ENCODE data around the gene ZDHHC14. TPM values are rescaled to one million over a fixed set of nuclear protein-coding genes. Genes with fewer than 3 reads are reported as not detected.

Gene ZDHHC14
- total RNA-seq, 1 experiment from 2014 or later: 4.9 TPM

- intact Hi-C loops (cut with micrococcal nuclease): no loop called here
- no peak overlapping the region for H2AFZ ChIP-seq (ENCODE audit: low read length)
- H3K79me2 ChIP-seq (ENCODE audit: low read length): no peaks in the 10 kb centered on the region
- no peak overlapping the region for H3K27ac ChIP-seq (ENCODE audit: low read length)
- ChIA-PET CTCF (no interaction called here), POLR2A (ENCODE audit: unreplicated experiment) (interaction anchor here (0.6 to 0.7 kb wide), 2 partner anchors 10 to 202 kb away, joined by 3 to 4 read pairs; no protein-coding TSS in a partner anchor)
- no peaks in the 10 kb centered on the region for H3K27me3 ChIP-seq (ENCODE audit: low read length)
- ATAC-seq: no peak
- no peaks in the 10 kb centered on the region for H3K9me3 ChIP-seq (ENCODE audit: low read length)
- no peak overlapping the region for H3K4me3 ChIP-seq (ENCODE audit: low read length)
- no peaks in the 10 kb centered on the region for H3K9me2 ChIP-seq (replicated peaks; ENCODE audit: low read length)
- no peaks in the 10 kb centered on the region for H3K4me1 ChIP-seq (ENCODE audit: insufficient read depth, low read length)
- H4K20me1 ChIP-seq (ENCODE audit: low read length): no peaks in the 10 kb centered on the region
- H3K4me2 ChIP-seq (ENCODE audit: low read length): no peak overlapping the region
- no peaks in the 10 kb centered on the region for H3K36me3 ChIP-seq (ENCODE audit: low read depth, low read length)
- no peaks in the 10 kb centered on the region for H3F3A ChIP-seq (ENCODE audit: low read length, unreplicated experiment)
- TF ChIP-seq, protein P1, sequence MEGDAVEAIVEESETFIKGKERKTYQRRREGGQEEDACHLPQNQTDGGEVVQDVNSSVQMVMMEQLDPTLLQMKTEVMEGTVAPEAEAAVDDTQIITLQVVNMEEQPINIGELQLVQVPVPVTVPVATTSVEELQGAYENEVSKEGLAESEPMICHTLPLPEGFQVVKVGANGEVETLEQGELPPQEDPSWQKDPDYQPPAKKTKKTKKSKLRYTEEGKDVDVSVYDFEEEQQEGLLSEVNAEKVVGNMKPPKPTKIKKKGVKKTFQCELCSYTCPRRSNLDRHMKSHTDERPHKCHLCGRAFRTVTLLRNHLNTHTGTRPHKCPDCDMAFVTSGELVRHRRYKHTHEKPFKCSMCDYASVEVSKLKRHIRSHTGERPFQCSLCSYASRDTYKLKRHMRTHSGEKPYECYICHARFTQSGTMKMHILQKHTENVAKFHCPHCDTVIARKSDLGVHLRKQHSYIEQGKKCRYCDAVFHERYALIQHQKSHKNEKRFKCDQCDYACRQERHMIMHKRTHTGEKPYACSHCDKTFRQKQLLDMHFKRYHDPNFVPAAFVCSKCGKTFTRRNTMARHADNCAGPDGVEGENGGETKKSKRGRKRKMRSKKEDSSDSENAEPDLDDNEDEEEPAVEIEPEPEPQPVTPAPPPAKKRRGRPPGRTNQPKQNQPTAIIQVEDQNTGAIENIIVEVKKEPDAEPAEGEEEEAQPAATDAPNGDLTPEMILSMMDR (conservative IDR thresholded peaks at IDR 0.05; ENCODE audit: low read depth, low read length): no peak
- no peak for TF ChIP-seq EZH2phosphoT487 (IDR thresholded peaks at IDR 0.05; ENCODE audit: borderline replicate concordance, low read length)
- no peak for TF ChIP-seq EZH2 (IDR thresholded peaks at IDR 0.05; ENCODE audit: low read length, unreplicated experiment)
- no TSS peak for BruUV-seq (replicated peaks)
- no peak overlapping the region for H3K9ac ChIP-seq (ENCODE audit: low read length)
- no peak for DNase-seq
These were observed 16.3 kb upstream of the ZDHHC14 start for GRCh38 chr6:157364705-157365104.

GRCh38 chr6:157366648-157367047 is 14.3 kb upstream of the ZDHHC14 start:
- H4K20me1 ChIP-seq (ENCODE audit: low read length): no peaks in the 10 kb centered on the region
- ATAC-seq: no peak
- no peak overlapping the region for H3K4me2 ChIP-seq (ENCODE audit: low read length)
- POLR2A ChIA-PET (ENCODE audit: unreplicated experiment): no interaction called here
- no peak overlapping the region for H3K4me3 ChIP-seq (ENCODE audit: low read length)
- H3K79me2 ChIP-seq (ENCODE audit: low read length): no peaks in the 10 kb centered on the region
- no TSS peak for BruUV-seq (replicated peaks)
- DNase-seq: no peak
- no peak overlapping the region for H3K27ac ChIP-seq (ENCODE audit: low read length)
- H3K9me3 ChIP-seq (ENCODE audit: low read length): no peaks in the 10 kb centered on the region
- H3F3A ChIP-seq (ENCODE audit: low read length, unreplicated experiment): no peaks in the 10 kb centered on the region
- H3K4me1 ChIP-seq (ENCODE audit: insufficient read depth, low read length): no peaks in the 10 kb centered on the region
- no peaks in the 10 kb centered on the region for H3K36me3 ChIP-seq (ENCODE audit: low read depth, low read length)
- no peaks in the 10 kb centered on the region for H3K9me2 ChIP-seq (replicated peaks; ENCODE audit: low read length)
- CTCF ChIA-PET: no interaction called here
- TF ChIP-seq, protein P1 (conservative IDR thresholded peaks at IDR 0.05; ENCODE audit: low read depth, low read length): no peak
- TF ChIP-seq EZH2phosphoT487 (IDR thresholded peaks at IDR 0.05; ENCODE audit: borderline replicate concordance, low read length) (no peak), EZH2 (IDR thresholded peaks at IDR 0.05; ENCODE audit: low read length, unreplicated experiment) (no peak)
- no peak overlapping the region for H2AFZ ChIP-seq (ENCODE audit: low read length)
- no peaks in the 10 kb centered on the region for H3K27me3 ChIP-seq (ENCODE audit: low read length)
- H3K9ac ChIP-seq (ENCODE audit: low read length): no peak overlapping the region
- intact Hi-C loops (cut with micrococcal nuclease): no loop called here

GRCh38 chr6:157368359-157369049 is 12.5 kb upstream of the ZDHHC14 start:
- no peak overlapping the region for H3K9ac ChIP-seq (ENCODE audit: low read length)
- no peaks in the 10 kb centered on the region for H3K79me2 ChIP-seq (ENCODE audit: low read length)
- no peak overlapping the region for H3K4me3 ChIP-seq (ENCODE audit: low read length)
- no peak overlapping the region for H3K27ac ChIP-seq (ENCODE audit: low read length)
- no peaks in the 10 kb centered on the region for H4K20me1 ChIP-seq (ENCODE audit: low read length)
- H2AFZ ChIP-seq (ENCODE audit: low read length): no peak overlapping the region
- DNase-seq (no peak), ATAC-seq (no peak)
- ChIA-PET POLR2A (ENCODE audit: unreplicated experiment) (no interaction called here), CTCF (no interaction called here)
- BruUV-seq (replicated peaks): no TSS peak
- H3K9me2 ChIP-seq (replicated peaks; ENCODE audit: low read length): no peaks in the 10 kb centered on the region
- no peaks in the 10 kb centered on the region for H3F3A ChIP-seq (ENCODE audit: low read length, unreplicated experiment)
- H3K27me3 ChIP-seq (ENCODE audit: low read length): no peaks in the 10 kb centered on the region
- H3K36me3 ChIP-seq (ENCODE audit: low read depth, low read length): no peaks in the 10 kb centered on the region
- H3K4me1 ChIP-seq (ENCODE audit: insufficient read depth, low read length): no peaks in the 10 kb centered on the region
- intact Hi-C loops (cut with micrococcal nuclease): no loop called here
- no peaks in the 10 kb centered on the region for H3K9me3 ChIP-seq (ENCODE audit: low read length)
- TF ChIP-seq, protein P1 (conservative IDR thresholded peaks at IDR 0.05; ENCODE audit: low read depth, low read length): no peak
- H3K4me2 ChIP-seq (ENCODE audit: low read length): no peak overlapping the region

Measured in PC-3 (cell line).